GM12801 (cell line): ENCODE results near the gene LHFPL5.

Experiments
- CTCF ChIP-seq: IDR thresholded peaks from one replicate; pipeline ENCODE4 v1.5.1; 2011; ENCODE audit warnings: control low read depth; ENCODE audit not compliant: insufficient read length; ENCODE audit errors: extremely low read depth

The LHFPL5 gene

GRCh38 chr6:35859367-35859766, 54.2 kb downstream of the LHFPL5 start:
- TF ChIP-seq CTCF: no peak
